ENCODE measurements around the gene LGR4.

DNA sequence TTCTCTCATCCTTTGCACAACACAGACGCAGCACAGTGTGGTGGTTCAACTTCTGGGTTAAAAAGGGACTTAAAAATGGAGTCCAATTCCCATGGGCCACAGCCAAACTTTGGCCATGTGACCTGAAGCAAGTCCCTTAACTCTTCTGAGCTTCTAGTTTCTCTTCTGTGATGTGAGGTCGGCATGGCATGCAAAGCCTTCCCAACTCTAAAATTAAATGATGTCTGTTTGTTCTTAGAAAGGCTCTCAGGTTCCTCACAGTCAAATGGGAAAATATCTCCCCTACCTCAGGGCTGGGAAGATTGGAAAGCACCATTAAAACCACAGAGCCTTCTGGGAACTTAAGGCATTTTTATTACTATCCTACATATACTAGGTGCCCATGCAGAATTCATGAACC, 38.8 kb downstream of the LGR4 start:
- TF ChIP-seq POLR2AphosphoS5 (IDR thresholded peaks at IDR 0.05; ENCODE audit: low read depth, low read length) (no peak), PAX5 (IDR thresholded peaks at IDR 0.05; ENCODE audit: insufficient read depth, low read length, severe bottlenecking) (no peak), TAF1 (IDR thresholded peaks at IDR 0.05; ENCODE audit: low read depth, low read length) (no peak), POLR2A (IDR thresholded peaks at IDR 0.05; ENCODE audit: low read depth, low read length) (no peak), POU2F2 (IDR thresholded peaks at IDR 0.05; ENCODE audit: low read depth, low read length) (no peak), SPI1 (IDR thresholded peaks at IDR 0.05; ENCODE audit: low read depth, low read length) (no peak)
